GM21723 (cell line): ENCODE measurements around the gene ZSWIM6.

Experiments
- ATAC-seq: cut with Tn5 transposase; IDR thresholded peaks from one replicate; pipeline ENCODE4 v1.9.1; 2021; ENCODE audit warnings: mild to moderate bottlenecking, moderate library complexity; ENCODE audit not compliant: unreplicated experiment

ZSWIM6 gene

GRCh38 chr5:61582205-61582820, 250.3 kb downstream of the ZSWIM6 start:
- no peak for ATAC-seq

- ATAC-seq, result no peak
Measured at GRCh38 chr5:61582887-61583286, 250.8 kb downstream of the ZSWIM6 start.

- no peak for ATAC-seq
Measured at GRCh38 chr5:61586096-61587084, 254.3 kb downstream of the ZSWIM6 start.

GRCh38 chr5:61587125-61587524, 255.1 kb downstream of the ZSWIM6 start:
- no peak for ATAC-seq

GRCh38 chr5:61588216-61588615, 256.2 kb downstream of the ZSWIM6 start:
- no peak for ATAC-seq

- no peak for ATAC-seq
Measured at GRCh38 chr5:61589946-61590345, 257.9 kb downstream of the ZSWIM6 start.

GRCh38 chr5:61590473-61590872, 258.4 kb downstream of the ZSWIM6 start:
- no peak for ATAC-seq

GRCh38 chr5:61591859-61592258, 259.8 kb downstream of the ZSWIM6 start:
- ATAC-seq, result no peak

GRCh38 chr5:61595426-61595825, 263.4 kb downstream of the ZSWIM6 start:
- ATAC-seq, result no peak
